22Rv1 (cell line): ENCODE results near the gene CACHD1.

ENCODE experiments used
- ZFX ChIP-seq: fragments of 450-650 bp; IDR thresholded peaks from 2 replicates; pipeline ENCODE4 v1.6.1; 2017; ENCODE audit warnings: antibody characterized with exemption, borderline replicate concordance
- TF ChIP-seq, protein P1 (sequence below): fragments of 450-650 bp; IDR thresholded peaks from 2 replicates; pipeline ENCODE4 v1.5.1; 2017; ENCODE audit warnings: mild to moderate bottlenecking

DNA sequence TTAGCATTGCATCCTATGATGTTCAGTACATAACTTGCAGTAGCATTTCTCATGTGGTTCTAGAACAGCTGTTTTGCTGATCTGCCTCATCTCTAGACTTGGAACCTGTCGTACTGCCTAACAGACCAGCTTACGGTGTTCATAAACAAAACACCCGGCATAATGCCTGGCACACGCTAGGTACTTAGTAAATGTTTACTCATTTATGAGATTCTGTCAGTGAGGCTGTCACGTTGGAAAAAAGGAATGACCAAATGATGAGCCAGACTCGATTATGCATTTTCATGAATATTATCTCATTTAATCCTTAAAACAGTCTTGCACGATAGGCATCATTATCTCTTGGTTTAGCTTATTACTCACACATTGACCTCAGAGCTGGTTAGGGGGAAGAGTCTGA, 46.4 kb downstream of the CACHD1 start:
- TF ChIP-seq, protein P1, sequence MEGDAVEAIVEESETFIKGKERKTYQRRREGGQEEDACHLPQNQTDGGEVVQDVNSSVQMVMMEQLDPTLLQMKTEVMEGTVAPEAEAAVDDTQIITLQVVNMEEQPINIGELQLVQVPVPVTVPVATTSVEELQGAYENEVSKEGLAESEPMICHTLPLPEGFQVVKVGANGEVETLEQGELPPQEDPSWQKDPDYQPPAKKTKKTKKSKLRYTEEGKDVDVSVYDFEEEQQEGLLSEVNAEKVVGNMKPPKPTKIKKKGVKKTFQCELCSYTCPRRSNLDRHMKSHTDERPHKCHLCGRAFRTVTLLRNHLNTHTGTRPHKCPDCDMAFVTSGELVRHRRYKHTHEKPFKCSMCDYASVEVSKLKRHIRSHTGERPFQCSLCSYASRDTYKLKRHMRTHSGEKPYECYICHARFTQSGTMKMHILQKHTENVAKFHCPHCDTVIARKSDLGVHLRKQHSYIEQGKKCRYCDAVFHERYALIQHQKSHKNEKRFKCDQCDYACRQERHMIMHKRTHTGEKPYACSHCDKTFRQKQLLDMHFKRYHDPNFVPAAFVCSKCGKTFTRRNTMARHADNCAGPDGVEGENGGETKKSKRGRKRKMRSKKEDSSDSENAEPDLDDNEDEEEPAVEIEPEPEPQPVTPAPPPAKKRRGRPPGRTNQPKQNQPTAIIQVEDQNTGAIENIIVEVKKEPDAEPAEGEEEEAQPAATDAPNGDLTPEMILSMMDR, result no peak
- no peak for TF ChIP-seq ZFX
